HG02973 (cell line): ENCODE measurements around the gene TRIM44.
"Not testable (repeated sequence)": the region's sequence is repeated elsewhere in the genome, so short reads cannot be mapped to it uniquely, and the experiment has no call there.

Source experiments
- ATAC-seq: cut with Tn5 transposase; IDR thresholded peaks from one replicate; pipeline ENCODE4 v1.9.1; 2021; ENCODE audit warnings: moderate library complexity; ENCODE audit not compliant: unreplicated experiment

TRIM44 gene

DNA sequence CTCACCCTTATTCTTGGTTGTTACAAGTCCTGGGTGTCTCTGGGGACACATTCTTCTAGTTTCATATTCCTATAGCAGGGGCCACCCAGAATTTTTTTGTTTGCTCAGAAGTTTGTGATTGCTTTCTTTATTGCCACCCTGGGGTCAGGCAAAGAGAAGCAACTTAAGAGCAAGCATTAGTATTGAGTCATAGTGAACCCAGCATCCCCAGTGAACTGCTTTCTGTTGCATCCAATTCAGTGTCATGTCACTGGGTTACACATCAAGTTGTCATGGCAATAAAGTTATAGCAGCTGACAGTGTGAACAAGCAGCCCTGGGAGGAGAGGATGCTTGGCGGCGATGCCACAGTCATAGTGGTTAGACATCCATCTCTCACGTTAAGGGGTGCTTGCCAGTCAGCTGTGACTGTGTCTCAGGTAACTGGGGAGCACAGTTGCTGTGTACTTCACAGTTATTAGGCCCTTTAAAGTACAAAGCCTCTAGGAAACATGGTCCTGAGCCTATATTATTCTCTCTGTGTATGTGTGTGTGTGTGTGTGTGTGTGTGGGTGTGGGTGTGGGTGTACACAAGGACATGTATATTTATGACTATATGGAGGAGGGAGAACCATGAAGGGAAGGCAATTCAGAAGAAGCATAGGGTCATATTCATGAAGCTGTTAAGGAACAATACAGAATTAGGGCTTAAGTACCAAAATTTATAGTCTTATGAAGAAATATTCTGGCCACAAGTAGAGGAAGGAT, 52.5 kb downstream of the TRIM44 start:
- ATAC-seq, result peak; percentile 91

GRCh38 chr11:35715677-35716076, 53.1 kb downstream of the TRIM44 start:
- not testable (repeated sequence) for ATAC-seq

DNA sequence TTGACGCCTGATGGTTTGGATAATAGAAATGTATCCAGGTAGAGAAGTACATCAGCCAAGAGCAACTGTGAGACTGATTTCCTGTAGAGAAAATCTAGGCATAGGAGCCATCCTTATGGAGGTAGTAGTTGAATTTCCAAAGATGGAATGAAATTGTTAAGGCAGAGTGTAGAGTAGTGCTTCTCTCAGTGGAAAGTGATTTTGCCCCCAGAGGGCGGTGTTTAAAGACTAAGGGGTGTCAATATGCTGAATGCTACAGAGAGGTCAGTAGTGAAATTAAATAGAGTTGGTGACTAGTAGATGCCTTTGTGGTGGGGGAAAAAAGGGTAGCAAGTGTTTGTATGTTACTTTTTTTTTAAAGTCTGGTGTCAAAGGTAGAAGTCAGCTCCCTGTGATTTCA, 54.5 kb downstream of the TRIM44 start:
- no peak for ATAC-seq

DNA sequence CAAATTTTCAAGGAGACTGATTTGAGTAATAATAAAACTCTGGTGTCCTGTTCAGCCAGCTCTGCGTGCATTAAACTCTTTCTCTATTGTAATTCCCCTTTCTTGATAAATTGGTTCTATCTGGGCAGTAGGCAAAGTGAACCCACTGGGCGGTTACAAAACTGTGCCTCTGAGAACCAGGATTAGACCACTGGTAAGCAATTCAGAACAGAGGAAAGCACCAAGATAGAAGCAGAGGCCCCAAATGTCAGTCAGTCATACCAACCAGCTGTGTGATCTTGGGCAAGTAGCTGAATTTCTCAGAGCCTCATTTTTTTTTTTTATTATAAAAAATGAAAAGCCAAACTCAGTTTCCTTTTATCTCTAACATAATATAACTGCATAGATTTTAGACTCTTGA, 54.9 kb downstream of the TRIM44 start:
- no peak for ATAC-seq

GRCh38 chr11:35721651-35722282, 59.2 kb downstream of the TRIM44 start:
- no peak for ATAC-seq

- no peak for ATAC-seq
Observed at GRCh38 chr11:35722641-35723040, 60.1 kb downstream of the TRIM44 start.

GRCh38 chr11:35723493-35723892, 60.9 kb downstream of the TRIM44 start:
- ATAC-seq, result no peak

- ATAC-seq, result peak; percentile 57
Observed at GRCh38 chr11:35723913-35724312, 61.3 kb downstream of the TRIM44 start.

DNA sequence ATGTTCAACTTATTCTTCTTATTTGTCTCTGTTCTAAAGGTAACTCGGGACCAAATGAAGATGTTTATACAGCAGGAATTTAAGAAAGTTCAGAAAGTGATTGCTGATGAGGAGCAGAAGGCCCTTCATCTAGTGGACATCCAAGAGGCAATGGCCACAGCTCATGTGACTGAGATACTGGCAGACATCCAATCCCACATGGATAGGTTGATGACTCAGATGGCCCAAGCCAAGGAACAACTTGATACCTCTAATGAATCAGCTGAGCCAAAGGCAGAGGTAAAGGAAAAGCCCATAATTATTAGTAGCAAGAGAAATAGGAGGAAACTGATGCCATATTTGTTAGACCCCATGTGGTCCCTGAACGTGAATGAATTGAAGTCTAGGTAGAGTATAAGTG, 63.3 kb downstream of the TRIM44 start:
- no peak for ATAC-seq

GRCh38 chr11:35727140-35727539, 64.6 kb downstream of the TRIM44 start:
- no peak for ATAC-seq

DNA sequence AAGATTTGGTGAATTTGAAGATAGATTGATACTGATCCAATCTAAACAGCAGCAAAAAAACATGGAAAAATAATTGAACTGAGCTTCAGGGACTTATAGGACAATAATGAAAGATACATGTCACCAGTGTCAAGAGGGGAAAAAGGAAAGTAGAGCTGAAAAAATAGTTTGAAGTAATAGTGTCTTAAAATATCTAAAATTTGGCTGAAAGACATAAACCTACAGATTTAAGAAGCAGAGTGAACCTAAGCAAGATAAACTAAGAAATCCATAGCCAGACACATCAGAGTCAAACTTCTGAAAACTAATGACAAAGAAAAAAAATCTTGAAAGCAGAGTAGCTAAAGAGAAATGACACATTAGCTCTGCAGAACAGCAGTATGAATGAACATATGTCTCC, 67.7 kb downstream of the TRIM44 start:
- no peak for ATAC-seq

DNA sequence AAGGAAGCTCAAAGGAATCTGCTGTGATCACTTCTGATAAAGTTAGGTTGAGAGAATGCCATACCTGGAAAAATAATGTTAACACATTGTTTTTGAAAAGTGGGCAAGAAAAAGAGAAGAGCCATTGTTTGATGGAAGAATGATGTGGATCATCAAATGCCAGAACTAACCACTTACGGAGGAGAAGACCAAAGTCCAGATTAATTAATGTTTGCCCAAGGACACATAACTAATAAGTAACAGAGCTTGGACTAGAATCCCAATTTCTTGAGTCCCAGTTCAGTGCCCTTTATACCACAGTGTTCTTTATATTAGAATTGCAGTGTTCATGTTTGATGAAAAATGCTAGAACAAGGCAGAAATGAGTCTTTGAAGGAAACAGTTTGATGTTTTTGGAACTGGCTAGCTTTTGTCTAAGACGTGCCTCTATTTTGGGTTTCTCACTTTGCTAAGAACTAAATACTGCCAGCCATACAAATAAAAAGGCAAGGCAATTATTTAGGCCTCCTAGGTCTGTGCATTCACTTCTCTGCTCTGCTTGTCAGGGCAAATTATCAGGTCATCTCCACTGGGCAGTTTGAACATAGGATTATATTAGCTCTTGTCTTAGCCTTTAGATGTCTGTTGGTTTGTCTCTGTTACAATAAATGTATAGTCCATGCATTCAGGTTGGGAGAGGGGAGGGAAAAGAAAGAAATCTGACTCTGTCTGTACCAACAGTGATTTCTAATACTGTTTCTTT, 72.3 kb downstream of the TRIM44 start:
- ATAC-seq, result no peak

DNA sequence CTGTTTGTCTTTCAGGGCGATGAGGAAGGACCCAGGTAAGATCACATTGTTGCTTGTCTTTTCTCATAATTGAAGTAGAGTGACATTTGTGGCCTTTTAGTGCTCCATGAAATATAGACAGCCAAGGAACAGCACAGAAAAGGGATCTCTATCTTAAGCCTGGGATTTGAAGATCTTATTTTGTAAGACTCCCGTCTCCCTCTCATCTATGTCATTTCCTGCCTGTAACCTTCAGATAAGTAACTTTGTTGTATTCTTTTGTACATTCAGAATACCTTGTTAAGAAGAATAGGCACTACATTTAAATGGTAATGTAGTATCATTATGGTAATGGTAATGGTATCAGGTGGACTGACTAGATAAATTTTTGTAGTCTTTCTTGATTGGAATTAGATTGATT, 72.8 kb downstream of the TRIM44 start:
- no peak for ATAC-seq

GRCh38 chr11:35735903-35736302, 73.3 kb downstream of the TRIM44 start:
- ATAC-seq, result no peak

GRCh38 chr11:35736952-35737351, 74.4 kb downstream of the TRIM44 start:
- no peak for ATAC-seq

DNA sequence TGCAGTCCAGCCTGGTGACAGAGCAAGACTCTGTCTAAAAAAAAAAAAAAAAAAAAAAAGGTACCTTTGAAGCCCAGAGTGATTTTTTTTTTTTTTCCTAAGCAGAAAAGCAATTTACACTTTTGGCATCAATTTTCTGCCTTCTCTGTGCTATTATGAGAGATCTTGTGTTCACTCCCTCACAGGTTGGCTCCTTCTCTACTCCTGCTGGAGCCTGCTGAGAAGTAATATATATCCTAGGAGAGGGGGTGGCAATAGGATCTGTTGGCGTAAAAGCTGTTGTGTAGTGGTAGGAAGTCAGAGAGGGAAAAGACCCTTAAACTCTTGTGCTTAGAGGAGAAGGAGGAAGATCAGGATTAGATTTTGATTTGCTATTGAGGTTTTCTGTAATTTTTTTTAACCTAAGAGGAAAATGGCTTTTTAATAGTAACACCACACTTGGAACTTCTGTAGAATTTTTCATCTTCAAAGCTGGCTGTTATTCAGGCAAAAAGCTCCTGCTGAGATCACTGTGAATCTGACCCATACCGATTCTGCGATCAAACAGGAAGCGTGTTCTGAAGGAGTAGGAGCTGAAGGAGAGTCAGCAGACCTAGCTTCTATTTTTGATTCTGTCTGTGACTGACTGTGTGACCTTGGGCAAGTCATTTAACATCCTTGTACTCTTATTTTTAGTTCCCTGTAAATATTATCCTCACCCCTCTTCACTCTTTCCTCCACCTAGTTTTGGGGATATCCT, 77.7 kb downstream of the TRIM44 start:
- no peak for ATAC-seq

- no peak for ATAC-seq
Observed at GRCh38 chr11:35742707-35743454, 80.3 kb downstream of the TRIM44 start.

- no peak for ATAC-seq
Observed at GRCh38 chr11:35746356-35747153, 84.0 kb downstream of the TRIM44 start.

- ATAC-seq, result no peak
Observed at GRCh38 chr11:35747668-35748067, 85.1 kb downstream of the TRIM44 start.

DNA sequence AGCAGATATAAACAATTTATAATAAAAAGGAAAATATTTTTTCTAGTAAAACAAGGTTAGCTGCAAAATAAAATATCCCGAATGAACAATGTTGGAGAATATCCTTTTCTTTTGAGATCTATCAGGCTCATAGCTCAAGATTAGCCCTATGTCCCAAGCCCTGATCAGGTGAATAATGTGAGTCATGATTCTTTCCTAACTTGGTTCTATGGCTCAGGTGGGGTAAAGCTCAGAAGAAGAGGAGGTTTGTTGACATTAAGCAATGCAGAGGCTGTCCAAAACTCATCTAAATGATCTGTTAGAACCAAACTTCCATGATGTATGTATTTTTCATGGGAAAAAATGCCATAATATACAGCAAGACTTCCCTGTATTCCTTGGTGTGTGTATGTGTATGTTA, 86.1 kb downstream of the TRIM44 start:
- ATAC-seq, result no peak
